HepG2 (cell line): ENCODE data around the gene CASP4.

ENCODE experiments used
- E2F2 ChIP-seq: sonication (generic); formaldehyde crosslinking; IDR thresholded peaks from 2 replicates; pipeline ENCODE4 v1.4.0; 2020; ENCODE audit warnings: missing genetic modification reagents, borderline replicate concordance
- EP300 ChIP-seq, 3 experiments: sonication (generic) in 1 of 3; formaldehyde crosslinking in 1 of 3; IDR thresholded peaks; 2 replicates each; pipeline versions ENCODE4 v1.5.1 to v1.6.1; 2011 to 2020; ENCODE audit warnings: low read depth in 2 of 3, low read length in 2 of 3, borderline replicate concordance in 1 of 3, improper control_type of control experiment in 1 of 3, mild to moderate bottlenecking in 1 of 3, missing genetic modification reagents in 1 of 3, moderate library complexity in 1 of 3
- TFE3 ChIP-seq: IDR thresholded peaks from 2 replicates; pipeline ENCODE4 v1.6.1; 2016
- ZNF256 ChIP-seq: sonication (generic); formaldehyde crosslinking; conservative IDR thresholded peaks from 2 replicates; pipeline ENCODE4 v1.4.0; 2020; ENCODE audit warnings: missing genetic modification reagents
- ZNF274 ChIP-seq: sonication (generic); formaldehyde crosslinking; IDR thresholded peaks from 2 replicates; pipeline ENCODE4 v1.5.1; 2020; ENCODE audit warnings: mild to moderate bottlenecking, missing genetic modification reagents
- ZNF704 ChIP-seq: sonication (generic); formaldehyde crosslinking; IDR thresholded peaks from 2 replicates; pipeline ENCODE4 v1.8.1; 2023; ENCODE audit warnings: mild to moderate bottlenecking, inconsistent platforms, moderate library complexity, missing genetic modification reagents, borderline replicate concordance
- ZNF788 ChIP-seq: sonication (generic); formaldehyde crosslinking; IDR thresholded peaks from 2 replicates; pipeline ENCODE4 v1.5.0; 2020; ENCODE audit warnings: mild to moderate bottlenecking, missing genetic modification reagents, borderline replicate concordance
- TF ChIP-seq, protein P1 (sequence below): sonication (generic); formaldehyde crosslinking; IDR thresholded peaks from 2 replicates; pipeline ENCODE4 v1.5.0; 2020; ENCODE audit warnings: mild to moderate bottlenecking, missing genetic modification reagents, moderate library complexity
- TF ChIP-seq, protein P2 (sequence below): sonication (generic); formaldehyde crosslinking; IDR thresholded peaks from 2 replicates; pipeline ENCODE4 v1.8.0; 2022; ENCODE audit warnings: mild to moderate bottlenecking, missing genetic modification reagents; ENCODE audit not compliant: insufficient replicate concordance

- TF ChIP-seq, protein P1, sequence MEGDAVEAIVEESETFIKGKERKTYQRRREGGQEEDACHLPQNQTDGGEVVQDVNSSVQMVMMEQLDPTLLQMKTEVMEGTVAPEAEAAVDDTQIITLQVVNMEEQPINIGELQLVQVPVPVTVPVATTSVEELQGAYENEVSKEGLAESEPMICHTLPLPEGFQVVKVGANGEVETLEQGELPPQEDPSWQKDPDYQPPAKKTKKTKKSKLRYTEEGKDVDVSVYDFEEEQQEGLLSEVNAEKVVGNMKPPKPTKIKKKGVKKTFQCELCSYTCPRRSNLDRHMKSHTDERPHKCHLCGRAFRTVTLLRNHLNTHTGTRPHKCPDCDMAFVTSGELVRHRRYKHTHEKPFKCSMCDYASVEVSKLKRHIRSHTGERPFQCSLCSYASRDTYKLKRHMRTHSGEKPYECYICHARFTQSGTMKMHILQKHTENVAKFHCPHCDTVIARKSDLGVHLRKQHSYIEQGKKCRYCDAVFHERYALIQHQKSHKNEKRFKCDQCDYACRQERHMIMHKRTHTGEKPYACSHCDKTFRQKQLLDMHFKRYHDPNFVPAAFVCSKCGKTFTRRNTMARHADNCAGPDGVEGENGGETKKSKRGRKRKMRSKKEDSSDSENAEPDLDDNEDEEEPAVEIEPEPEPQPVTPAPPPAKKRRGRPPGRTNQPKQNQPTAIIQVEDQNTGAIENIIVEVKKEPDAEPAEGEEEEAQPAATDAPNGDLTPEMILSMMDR (CRISPR knock-in tag) = no peak
- TF ChIP-seq EP300 (IDR thresholded peaks at IDR 0.05; ENCODE audit: low read depth in 2 of 2, low read length in 2 of 2) = no peak
- TF ChIP-seq EP300 (CRISPR knock-in tag; IDR thresholded peaks at IDR 0.05; ENCODE audit: borderline replicate concordance) = no peak
- TF ChIP-seq ZNF704 (CRISPR knock-in tag) = no peak
- TF ChIP-seq, protein P2, sequence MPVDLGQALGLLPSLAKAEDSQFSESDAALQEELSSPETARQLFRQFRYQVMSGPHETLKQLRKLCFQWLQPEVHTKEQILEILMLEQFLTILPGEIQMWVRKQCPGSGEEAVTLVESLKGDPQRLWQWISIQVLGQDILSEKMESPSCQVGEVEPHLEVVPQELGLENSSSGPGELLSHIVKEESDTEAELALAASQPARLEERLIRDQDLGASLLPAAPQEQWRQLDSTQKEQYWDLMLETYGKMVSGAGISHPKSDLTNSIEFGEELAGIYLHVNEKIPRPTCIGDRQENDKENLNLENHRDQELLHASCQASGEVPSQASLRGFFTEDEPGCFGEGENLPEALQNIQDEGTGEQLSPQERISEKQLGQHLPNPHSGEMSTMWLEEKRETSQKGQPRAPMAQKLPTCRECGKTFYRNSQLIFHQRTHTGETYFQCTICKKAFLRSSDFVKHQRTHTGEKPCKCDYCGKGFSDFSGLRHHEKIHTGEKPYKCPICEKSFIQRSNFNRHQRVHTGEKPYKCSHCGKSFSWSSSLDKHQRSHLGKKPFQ (CRISPR knock-in tag) = no peak
- TF ChIP-seq E2F2 (CRISPR knock-in tag) = no peak
- TF ChIP-seq TFE3 (CRISPR knock-in tag) = no peak
- TF ChIP-seq ZNF256 = no peak
- TF ChIP-seq ZNF788 (CRISPR knock-in tag) = no peak
- TF ChIP-seq ZNF274 (CRISPR knock-in tag) = no peak
Measured at GRCh38 chr11:105007463-105007862, 39.1 kb upstream of the CASP4 start.
